ENCODE results near the gene ANGEL2. TPM values are rescaled to one million over a fixed set of nuclear protein-coding genes. Genes with fewer than 3 reads are reported as not detected.
"Not testable (repeated sequence)": the region's sequence is repeated elsewhere in the genome, so short reads cannot be mapped to it uniquely, and the experiment has no call there.

Gene ANGEL2
- polyA plus RNA-seq, 4 donors = 30.1 to 49.8 (median 38.3) TPM

DNA sequence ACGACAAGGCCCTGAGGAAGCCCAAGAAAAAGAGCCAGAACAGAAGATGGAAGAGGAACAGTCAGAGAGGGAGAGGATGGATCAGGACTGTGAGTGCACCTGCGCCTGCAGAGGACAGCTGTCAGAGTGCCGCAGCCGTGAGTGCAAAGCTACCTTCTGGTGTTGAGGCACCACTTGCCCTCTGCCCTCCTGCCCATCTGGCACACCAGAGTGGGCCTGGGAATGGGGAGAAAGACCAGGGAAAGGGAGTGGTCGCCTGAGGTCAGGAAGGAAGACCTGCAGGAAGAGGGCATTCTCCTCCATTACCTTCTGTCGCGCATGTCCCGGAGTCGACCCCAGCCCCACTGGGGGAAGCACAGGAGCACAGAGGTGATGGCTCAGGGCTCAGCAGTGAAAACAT, 39.1 kb downstream of the ANGEL2 start:
- no peak for DNase-seq (ENCODE audit: low read depth in 4 of 4, low spot score in 3 of 4)

- no peak for DNase-seq (ENCODE audit: low read depth in 4 of 4, low spot score in 3 of 4)
Measured at GRCh38 chr1:212975111-212975918, 40.4 kb downstream of the ANGEL2 start.

GRCh38 chr1:212974711-212975110, 41.0 kb downstream of the ANGEL2 start:
- no peak for DNase-seq (ENCODE audit: low read depth in 4 of 4, low spot score in 3 of 4)

DNA sequence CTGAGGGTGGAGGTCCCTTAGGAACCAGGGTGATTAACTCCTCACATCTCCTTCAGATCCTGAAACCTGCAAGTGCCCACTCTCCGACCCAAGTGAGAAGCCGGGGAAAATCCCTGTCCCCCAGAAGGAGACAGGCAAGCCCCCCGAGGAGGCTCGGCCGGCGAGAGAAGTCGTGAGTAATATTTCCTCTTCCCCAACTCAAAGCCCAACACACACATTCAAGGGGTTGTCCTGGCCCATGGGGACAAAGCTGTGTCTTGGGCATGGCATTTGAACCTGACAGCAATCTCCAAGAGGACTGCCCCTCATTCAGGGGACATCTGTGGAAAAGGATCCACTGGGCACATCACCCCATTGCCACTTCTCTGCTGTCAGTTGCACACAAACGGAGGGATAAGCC, 41.8 kb downstream of the ANGEL2 start:
- DNase-seq (ENCODE audit: low read depth in 4 of 4, low spot score in 3 of 4) = no peak

DNA sequence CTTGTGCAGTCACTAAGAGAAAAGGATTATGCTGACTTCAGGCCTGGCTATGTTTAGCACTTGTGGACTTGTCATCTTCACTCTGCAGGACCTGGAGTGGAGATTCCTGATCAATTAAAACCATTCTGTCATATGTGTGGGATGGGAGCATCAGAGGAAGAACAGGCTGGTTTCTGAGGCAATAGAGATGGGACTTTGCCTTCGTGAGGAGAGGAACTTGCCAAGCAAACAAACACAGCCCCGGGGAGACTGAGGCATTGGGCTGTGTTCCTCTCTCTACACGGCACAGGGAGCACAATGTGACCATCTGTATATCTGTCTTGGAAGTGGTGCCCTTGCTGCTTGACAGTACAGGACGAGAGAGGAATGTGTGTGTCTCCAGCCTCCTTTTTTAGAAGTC, 42.2 kb downstream of the ANGEL2 start:
- DNase-seq (ENCODE audit: low read depth in 4 of 4, low spot score in 3 of 4) = no peak

GRCh38 chr1:212971312-212971711, 44.4 kb downstream of the ANGEL2 start:
- DNase-seq (ENCODE audit: low read depth in 4 of 4, low spot score in 3 of 4) = no peak

- no peak for DNase-seq (ENCODE audit: low read depth in 4 of 4, low spot score in 3 of 4)
Measured at GRCh38 chr1:212970085-212970484, 45.6 kb downstream of the ANGEL2 start.

DNA sequence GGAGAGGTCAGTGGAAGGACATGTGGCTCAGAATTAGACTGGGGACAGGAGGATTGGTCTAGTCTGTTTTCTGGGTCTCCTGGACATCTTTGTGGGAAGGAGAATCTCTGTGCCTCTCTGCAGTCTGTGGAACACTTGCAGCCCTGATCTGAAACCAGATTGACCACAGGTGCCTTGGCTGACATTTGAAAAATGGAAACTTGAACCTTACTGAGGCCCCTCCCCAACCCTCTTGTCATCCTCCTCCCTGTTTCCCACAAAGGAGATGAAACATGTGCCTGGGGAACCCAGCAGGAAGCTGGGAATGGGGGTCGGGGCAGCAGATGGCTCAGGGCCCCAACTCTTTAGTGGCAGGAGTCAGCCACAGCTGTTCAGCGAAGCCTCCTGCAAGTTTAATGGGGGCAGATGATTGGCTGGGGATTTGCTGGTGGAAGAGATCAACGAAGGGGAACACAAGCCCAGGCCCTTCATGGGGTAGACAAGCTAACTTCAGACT, 47.3 kb downstream of the ANGEL2 start:
- DNase-seq (ENCODE audit: low read depth in 4 of 4, low spot score in 3 of 4) = no peak

DNA sequence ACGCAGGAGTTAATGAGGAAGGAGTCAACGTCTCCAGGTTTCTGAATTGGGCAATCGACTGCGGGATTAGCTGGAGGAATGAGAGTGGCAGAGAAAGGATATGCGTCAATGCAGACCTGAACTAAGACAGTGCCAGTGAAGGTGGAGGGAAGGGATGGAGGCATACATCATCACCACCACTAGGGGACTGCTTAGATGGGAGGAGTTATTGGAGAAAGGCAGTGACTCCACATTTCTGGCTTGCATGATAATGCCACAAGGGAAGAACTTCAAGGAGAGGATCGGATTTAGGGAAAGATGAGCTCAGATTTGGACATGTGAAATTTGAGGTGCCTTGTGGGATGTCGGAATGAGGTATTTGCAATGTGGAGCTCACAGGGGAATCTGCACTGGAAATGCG, 47.9 kb downstream of the ANGEL2 start:
- no peak for DNase-seq (ENCODE audit: low read depth in 4 of 4, low spot score in 3 of 4)

- DNase-seq (ENCODE audit: low read depth in 4 of 4, low spot score in 3 of 4) = no peak
Measured at GRCh38 chr1:212966616-212967015, 49.1 kb downstream of the ANGEL2 start.

DNA sequence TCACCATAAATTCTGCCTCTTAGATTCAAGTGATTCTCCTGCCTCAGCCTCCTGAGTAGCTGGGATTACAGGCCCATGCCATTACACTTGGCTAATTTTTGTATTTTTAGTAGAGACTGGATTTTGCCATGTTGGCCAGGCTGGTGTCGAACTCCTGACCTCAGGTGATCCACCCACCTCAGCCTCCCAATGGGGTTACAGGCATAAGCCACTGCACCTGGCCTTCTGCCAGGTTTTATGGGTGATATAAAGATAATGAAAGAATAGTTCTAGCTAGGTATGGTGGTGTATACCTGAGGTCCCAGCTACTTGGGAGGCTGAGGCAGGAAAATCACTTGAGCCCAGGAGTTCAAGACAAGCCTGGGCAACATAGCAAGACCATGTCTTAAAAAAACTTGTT, 50.7 kb downstream of the ANGEL2 start:
- not testable (repeated sequence) for DNase-seq (ENCODE audit: low read depth in 4 of 4, low spot score in 3 of 4)

GRCh38 chr1:212964102-212964501, 51.6 kb downstream of the ANGEL2 start:
- DNase-seq (ENCODE audit: low read depth in 4 of 4, low spot score in 3 of 4) = no peak

- DNase-seq (ENCODE audit: low read depth in 4 of 4, low spot score in 3 of 4) = no peak
Measured at GRCh38 chr1:212962509-212962908, 53.2 kb downstream of the ANGEL2 start.

GRCh38 chr1:212960932-212961331, 54.7 kb downstream of the ANGEL2 start:
- no peak for DNase-seq (ENCODE audit: low read depth in 4 of 4, low spot score in 3 of 4)

DNA sequence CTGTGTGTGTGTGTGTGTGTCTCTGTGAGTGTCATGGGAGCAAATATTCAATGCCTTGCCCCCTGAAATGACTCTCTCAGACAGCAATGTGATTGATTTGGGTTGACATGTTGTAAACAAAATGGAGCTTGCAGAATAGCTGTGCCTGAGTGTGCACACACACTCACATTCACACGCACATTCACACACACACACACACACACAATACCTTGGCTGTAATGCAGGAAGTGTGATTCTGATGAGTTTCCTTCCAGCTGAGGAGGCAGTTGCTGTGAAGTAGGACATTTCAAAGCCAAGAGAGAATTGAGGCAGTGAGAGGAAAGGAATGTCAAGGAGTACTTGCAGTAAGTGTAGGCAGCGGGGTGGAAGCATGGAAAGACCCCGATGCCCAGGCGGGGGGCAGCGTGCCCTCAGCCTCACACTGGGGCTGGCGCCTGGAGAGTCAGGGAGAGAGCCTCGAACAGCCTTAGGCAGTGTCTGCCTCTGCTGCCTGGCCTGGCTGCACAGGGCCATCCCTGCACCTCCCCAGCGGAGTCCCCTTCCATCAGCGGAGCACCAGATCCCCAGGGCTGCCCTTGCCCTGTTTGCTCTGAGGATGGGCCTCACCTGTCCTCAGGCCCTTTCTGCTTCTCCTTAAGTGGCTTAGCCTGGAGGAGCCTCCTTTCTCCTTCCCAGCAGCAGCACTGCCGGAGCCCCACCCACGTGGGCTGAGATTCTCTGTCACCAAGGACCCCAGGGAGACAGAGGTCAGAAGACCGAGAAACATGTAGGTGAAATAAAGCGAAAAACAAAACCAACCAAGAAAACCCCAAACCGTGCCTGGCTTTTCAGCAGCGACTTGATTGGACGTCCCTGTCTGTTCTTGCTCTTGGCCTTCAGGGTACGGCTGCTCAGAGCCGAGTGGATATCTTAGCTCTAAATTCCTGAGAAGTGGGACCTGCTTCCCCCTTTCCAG, 56.1 kb downstream of the ANGEL2 start:
- no peak for DNase-seq (ENCODE audit: low read depth in 4 of 4, low spot score in 3 of 4)

DNA sequence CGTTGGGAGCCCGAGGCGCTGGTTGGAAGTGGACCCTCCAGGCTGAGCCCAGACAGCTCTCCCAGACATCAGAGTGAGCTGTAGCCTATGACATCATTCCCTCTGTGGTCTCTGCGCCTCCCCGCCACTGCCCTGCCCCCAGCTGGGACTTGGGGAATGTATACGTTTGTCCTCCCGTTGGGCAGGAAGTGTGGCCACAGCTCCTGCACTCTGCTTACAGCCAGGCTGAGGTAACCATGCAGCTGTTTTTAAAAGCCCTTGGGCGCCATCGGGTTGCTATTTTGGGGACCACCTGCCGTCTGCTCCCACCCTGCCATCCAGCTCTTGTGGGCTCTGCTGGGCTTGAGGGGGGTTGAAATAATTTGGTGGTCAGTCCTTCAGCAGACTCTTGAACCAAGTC, 57.5 kb downstream of the ANGEL2 start:
- no peak for DNase-seq (ENCODE audit: low read depth in 4 of 4, low spot score in 3 of 4)

DNA sequence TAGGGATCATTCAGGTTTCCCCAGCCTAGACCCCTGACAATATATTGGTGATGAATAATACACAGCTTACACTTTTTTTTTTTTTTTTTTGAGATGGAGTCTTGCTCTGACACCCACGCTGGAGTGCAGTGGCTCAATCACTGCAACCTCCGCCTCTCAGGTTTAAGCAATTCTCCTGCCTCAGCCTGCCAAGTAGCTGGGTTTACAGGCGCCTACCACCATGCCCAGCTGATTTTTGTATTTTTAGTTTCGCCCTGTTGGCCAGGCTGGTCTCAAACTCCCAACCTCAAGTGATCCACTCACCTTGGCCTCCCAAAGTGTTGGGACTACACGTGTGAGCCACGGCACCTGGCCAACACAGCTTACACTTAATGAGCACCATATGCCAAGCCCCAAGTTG, 58.1 kb downstream of the ANGEL2 start:
- no peak for DNase-seq (ENCODE audit: low read depth in 4 of 4, low spot score in 3 of 4)

DNA sequence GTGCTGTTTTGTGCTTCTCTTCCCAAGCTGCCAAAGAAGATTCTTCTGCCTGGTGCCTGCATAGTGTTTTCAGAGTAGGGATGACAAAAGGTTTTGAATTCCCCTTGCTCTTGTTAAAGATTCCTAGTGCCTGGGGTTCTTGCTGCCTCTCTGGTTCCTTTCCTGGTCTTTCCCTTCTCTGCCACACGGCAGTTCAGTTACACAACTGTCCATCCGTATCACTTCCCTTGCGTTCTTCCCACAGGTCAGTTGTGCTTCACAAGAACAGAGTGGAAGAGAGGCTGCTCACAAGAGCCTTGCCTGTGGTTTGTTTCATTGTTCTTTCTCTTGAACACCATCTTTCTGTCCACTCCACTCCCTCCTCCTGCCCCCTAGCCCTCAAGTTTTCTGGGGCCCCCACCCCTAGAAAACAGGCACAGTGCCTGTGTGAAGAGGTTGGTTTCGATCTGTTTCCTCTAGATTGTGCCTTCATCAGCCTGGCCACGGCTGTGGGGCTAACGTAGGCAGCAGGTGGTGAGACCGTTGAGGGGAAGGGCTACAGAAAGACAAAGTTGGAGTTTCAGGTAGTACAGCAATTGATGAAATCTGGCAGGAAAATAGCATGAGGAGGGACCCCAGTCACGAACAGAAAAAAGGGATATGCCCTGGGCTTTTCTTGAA, 59.6 kb downstream of the ANGEL2 start:
- DNase-seq (ENCODE audit: low read depth in 4 of 4, low spot score in 3 of 4) = no peak

DNA sequence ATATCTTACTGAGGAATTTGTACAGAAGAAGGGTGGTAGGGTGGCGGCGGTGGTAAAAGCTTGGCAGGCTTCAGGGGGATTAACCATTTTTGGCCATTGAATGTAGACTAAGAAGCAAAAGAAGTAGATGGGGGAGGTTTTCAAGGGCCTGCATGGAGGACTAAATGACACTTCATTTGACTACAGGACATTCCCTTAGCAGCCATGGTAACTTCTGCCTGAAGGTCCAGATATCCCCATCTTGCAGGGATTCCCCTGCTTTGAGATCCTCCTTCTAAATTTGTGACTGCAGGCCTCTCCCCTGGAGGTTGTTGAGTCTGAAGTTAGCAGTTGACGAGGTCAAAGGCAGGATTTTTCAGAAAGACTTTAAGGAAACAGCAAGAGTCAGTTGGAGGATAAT, 60.6 kb downstream of the ANGEL2 start:
- no peak for DNase-seq (ENCODE audit: low read depth in 4 of 4, low spot score in 3 of 4)

- DNase-seq (ENCODE audit: low read depth in 4 of 4, low spot score in 3 of 4) = no peak
Measured at GRCh38 chr1:212954514-212954913, 61.2 kb downstream of the ANGEL2 start.

GRCh38 chr1:212953321-212953720, 62.3 kb downstream of the ANGEL2 start:
- DNase-seq (ENCODE audit: low read depth in 4 of 4, low spot score in 3 of 4) = no peak

Measured in left renal pelvis (tissue), 4 donors.